K562 (cell line): ENCODE data around the gene ADTRP. TPM values are rescaled to one million over a fixed set of nuclear protein-coding genes. Genes with fewer than 3 reads are reported as not detected.

Experiments
- ATAC-seq: fragments of 200-7000 bp; cut with Tn5 transposase; 3 replicates; pipeline ENCODE4 v1.9.1; 2020; ENCODE audit warnings: moderate library complexity
- BruUV-seq: library from RNA; stranded (reverse); fragments of 400-500 nt; replicated peaks from 2 replicates; lab custom pipeline; 2021; lab: Mats Ljungman, UMichigan
- CTCF ChIA-PET: fragments of 300-600 bp; formaldehyde crosslinking; extraction: SDS; loops from one replicate; lab custom pipeline; 2021; ENCODE audit warnings: low intra/inter-chr PET ratio; lab: Yijun Ruan, JAX
- POLR2A ChIA-PET: fragments of 300-600, 350-650 bp; sonication (Branson Sonifier 250); formaldehyde crosslinking; extraction: SDS; loops from one replicate; lab custom pipeline; 2021; ENCODE audit warnings: antibody characterized with exemption, inconsistent platforms; lab: Yijun Ruan, JAX
- DNase-seq, 4 experiments: peaks; one replicate each; pipeline versions ENCODE4 v3.0.0 to v3.0.0-alpha.2; 2011 to 2018; ENCODE audit warnings: low spot score in 3 of 4, mixed read lengths in 3 of 4; ENCODE audit errors: extremely low read depth in 1 of 4
- FAIRE-seq: peaks from 2 replicates; lab custom pipeline; 2011; peaks lifted over from hg19 to GRCh38; lab: Jason Lieb, UNC
- H2AFZ ChIP-seq: 2 replicates; pipeline ENCODE4 v1.6.0; 2011; ENCODE audit warnings: low read depth, low read length, control low read depth, inconsistent platforms
- H3K27ac ChIP-seq: fragments of 200-600 bp; 3 replicates; pipeline ENCODE4 v1.8.0; 2011; ENCODE audit warnings: low read depth, mild to moderate bottlenecking, control low read depth, inconsistent platforms, low read length, moderate library complexity, mixed read lengths; ENCODE audit errors: extremely low read depth
- H3K27me3 ChIP-seq, 2 experiments: fragments of 300-600 bp in 1 of 2; 2 replicates in 1 of 2; 3 replicates in 1 of 2; pipeline versions ENCODE4 v1.6.0 to v1.8.0; 2011; ENCODE audit warnings: inconsistent platforms in 2 of 2, low read length in 2 of 2, mild to moderate bottlenecking in 1 of 2, mixed read lengths in 1 of 2, moderate library complexity in 1 of 2; ENCODE audit not compliant: control insufficient read depth in 2 of 2, insufficient read depth in 2 of 2
- H3K36me3 ChIP-seq: fragments of 300-600 bp; 3 replicates; pipeline ENCODE4 v1.8.0; 2011; ENCODE audit warnings: mild to moderate bottlenecking, low read length, inconsistent platforms; ENCODE audit not compliant: control insufficient read depth, insufficient read depth
- H3K4me1 ChIP-seq, 2 experiments: fragments of 200-600 bp in 1 of 2; replicated peaks in 1 of 2; 2 replicates in 1 of 2; 3 replicates in 1 of 2; pipeline versions ENCODE4 v1.5.1 to v1.8.0; 2011; ENCODE audit warnings: inconsistent platforms in 2 of 2, low read length in 2 of 2, mild to moderate bottlenecking in 1 of 2, mixed read lengths in 1 of 2, moderate library complexity in 1 of 2; ENCODE audit not compliant: control insufficient read depth in 2 of 2, insufficient read depth in 2 of 2
- H3K4me2 ChIP-seq: 2 replicates; pipeline ENCODE4 v1.6.1; 2011; ENCODE audit warnings: low read length, control low read depth, inconsistent platforms, mixed read lengths; ENCODE audit not compliant: insufficient read depth
- H3K4me3 ChIP-seq: fragments of 200-600 bp; sonication (generic), shearing (Covaris generic); 2 replicates; pipeline ENCODE4 v1.5.1; 2016; ENCODE audit warnings: control low read depth, inconsistent platforms
- H3K79me2 ChIP-seq: fragments of 200-600 bp; 3 replicates; pipeline ENCODE4 v1.8.0; 2011; ENCODE audit warnings: low read length, inconsistent platforms; ENCODE audit not compliant: control insufficient read depth, insufficient read depth
- H3K9ac ChIP-seq, 2 experiments: 2 replicates each; pipeline versions ENCODE4 v1.6.0 to v1.6.1; 2011; ENCODE audit warnings: low read depth in 2 of 2, low read length in 2 of 2, control low read depth in 1 of 2, inconsistent platforms in 1 of 2, mild to moderate bottlenecking in 1 of 2, mixed read lengths in 1 of 2; ENCODE audit not compliant: insufficient read depth in 1 of 2
- H3K9me1 ChIP-seq: one replicate; pipeline ENCODE4 v1.6.0; 2011; ENCODE audit warnings: inconsistent platforms, mild to moderate bottlenecking, low read length, moderate library complexity; ENCODE audit not compliant: control insufficient read depth, insufficient read depth
- H3K9me3 ChIP-seq: replicated peaks from 2 replicates; pipeline ENCODE4 v1.5.1; 2011; ENCODE audit warnings: low read depth, low read length, inconsistent platforms; ENCODE audit not compliant: control insufficient read depth, insufficient read depth
- H4K20me1 ChIP-seq: replicated peaks from 2 replicates; pipeline ENCODE4 v1.6.1; 2011; ENCODE audit warnings: low read length, inconsistent platforms, mixed read lengths; ENCODE audit not compliant: control insufficient read depth, insufficient read depth
- BRD4 ChIP-seq: fragments of 200-600 bp; sonication (generic); IDR thresholded peaks from 2 replicates; pipeline ENCODE4 v1.6.1; 2017; ENCODE audit warnings: inconsistent platforms
- ELK1 ChIP-seq: sonication (generic); formaldehyde crosslinking; IDR thresholded peaks from 2 replicates; pipeline ENCODE4 v1.8.1; 2022; ENCODE audit warnings: missing genetic modification reagents
- HMGN3 ChIP-seq: IDR thresholded peaks from 2 replicates; pipeline ENCODE4 v1.6.1; 2011; ENCODE audit warnings: borderline replicate concordance, low read depth, mild to moderate bottlenecking, mixed read lengths, low read length; ENCODE audit not compliant: insufficient read length; ENCODE audit errors: extremely low read depth
- LEF1 ChIP-seq: fragments of 450-650 bp; IDR thresholded peaks from 2 replicates; pipeline ENCODE4 v1.6.1; 2016; ENCODE audit warnings: mild to moderate bottlenecking
- MNT ChIP-seq, 2 experiments: fragments of 450-650 bp; conservative IDR thresholded peaks; 2 replicates each; pipeline ENCODE4 v1.6.1; 2017; ENCODE audit warnings: mild to moderate bottlenecking in 2 of 2, moderate library complexity in 2 of 2
- MYNN ChIP-seq, 2 experiments: sonication (generic); formaldehyde crosslinking in 1 of 2; IDR thresholded peaks; 2 replicates each; pipeline versions ENCODE4 v1.5.0 to v1.6.1; 2016 to 2020; ENCODE audit warnings: antibody characterized with exemption in 1 of 2, missing genetic modification reagents in 1 of 2
- TEAD1 ChIP-seq, 2 experiments: fragments of 450-650 bp in 1 of 2; sonication (generic) in 1 of 2; formaldehyde crosslinking; IDR thresholded peaks; 2 replicates each; pipeline versions ENCODE4 v1.4.0 to v1.8.0; 2020 to 2022; ENCODE audit warnings: mild to moderate bottlenecking in 2 of 2, missing genetic modification reagents in 1 of 2
- ZEB2 ChIP-seq: fragments of 450-650 bp; IDR thresholded peaks from 2 replicates; pipeline ENCODE4 v1.6.1; 2016
- ZFP30 ChIP-seq: fragments of 250-450 bp; sonication (Bioruptor Pico); IDR thresholded peaks from 2 replicates; pipeline ENCODE4 v1.8.0; 2022; ENCODE audit warnings: moderate library complexity, mild to moderate bottlenecking, inconsistent platforms, borderline replicate concordance
- ZNF384 ChIP-seq: IDR thresholded peaks from 2 replicates; pipeline ENCODE4 v1.6.1; 2012; ENCODE audit warnings: low read depth, low read length, improper control_type of control experiment
- WGBS: fragments of 100-300 bp; shearing (Covaris generic); methylation state at CpG from one replicate; pipeline ENCODE4 v1.1.6; 2016; ENCODE audit warnings: low coverage, mixed read lengths; ENCODE audit not compliant: insufficient coverage; ENCODE audit errors: missing lambda C conversion rate; 5-methylcytosine and 5-hydroxymethylcytosine counted together
- in situ Hi-C: fragments of 300-500 bp; cut with MboI; formaldehyde crosslinking; loops from 4 replicates; pipeline ENCODE4 v1.15.0; 2018; ENCODE audit warnings: inconsistent platforms, mixed read lengths
- intact Hi-C: fragments of 100-400 bp; cut with micrococcal nuclease; formaldehyde crosslinking; loops from 2 replicates; pipeline ENCODE4 v1.14.2; 2022
- polyA plus RNA-seq, 8 experiments: library from polyadenylated mRNA; depleted of rRNA in 4 of 8; stranded (reverse) in 5 of 8; unstranded in 3 of 8; fragments of >200 nt; fragmentation: Nextera tagmentation in 2 of 8; fragmentation: Illumina TruSeq in 1 of 8; extraction: Ambion mirVana in 2 of 8; extraction: Trizol in 1 of 8; gene quantifications; 2 replicates each; pipeline versions ENCODE4 v1.2.1 to v1.2.3, GENCODE V29; 2011 to 2014; ENCODE audit warnings: inconsistent platforms in 1 of 8, missing spikeins in 1 of 8
- total RNA-seq, 7 experiments: library from RNA; depleted of rRNA in 6 of 7; stranded (reverse); fragments of >200 nt in 6 of 7; fragmentation: Illumina TruSeq in 2 of 7; extraction: Trizol in 2 of 7; gene quantifications; 2 replicates each; pipeline versions ENCODE4 v1.2.1 to v1.2.3, GENCODE V29; 2011 to 2021; ENCODE audit warnings: low replicate concordance in 1 of 7
- TF ChIP-seq, protein P1 (sequence below): fragments of 250-450 bp; sonication (Bioruptor Pico); IDR thresholded peaks from 2 replicates; pipeline ENCODE4 v1.5.0; 2021; ENCODE audit warnings: mild to moderate bottlenecking, moderate library complexity
- TF ChIP-seq, protein P2 (sequence below): sonication (generic); formaldehyde crosslinking; IDR thresholded peaks from 2 replicates; pipeline ENCODE4 v1.8.1; 2023; ENCODE audit warnings: mild to moderate bottlenecking, missing genetic modification reagents

The ADTRP gene
- total and polyA plus RNA-seq, 9 of the 15 experiments (the other 6 are each of a cell fraction or from before 2014, with no cell fraction given): 7.4 to 24.0 (median 13.6) TPM

DNA sequence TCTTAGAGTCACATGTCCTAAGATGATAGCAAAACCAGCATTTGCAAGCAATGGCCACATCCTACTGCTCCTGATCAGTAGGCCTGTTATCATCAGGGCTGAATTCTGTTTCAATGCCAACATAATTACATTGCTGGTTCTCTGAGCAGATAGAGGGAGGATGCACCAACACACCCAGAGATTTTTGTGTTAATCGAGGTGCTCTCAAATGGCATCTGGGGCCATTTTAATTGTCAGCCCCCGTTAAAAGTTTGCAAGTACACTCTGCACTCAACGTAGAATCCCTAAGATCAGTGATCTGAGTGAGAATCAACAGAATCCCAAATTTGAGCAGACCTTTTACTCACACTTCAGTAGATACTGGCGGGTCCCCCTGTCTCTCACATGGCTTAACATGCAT is 24.8 kb downstream of the ADTRP start (continued):
- TF ChIP-seq, protein P1, sequence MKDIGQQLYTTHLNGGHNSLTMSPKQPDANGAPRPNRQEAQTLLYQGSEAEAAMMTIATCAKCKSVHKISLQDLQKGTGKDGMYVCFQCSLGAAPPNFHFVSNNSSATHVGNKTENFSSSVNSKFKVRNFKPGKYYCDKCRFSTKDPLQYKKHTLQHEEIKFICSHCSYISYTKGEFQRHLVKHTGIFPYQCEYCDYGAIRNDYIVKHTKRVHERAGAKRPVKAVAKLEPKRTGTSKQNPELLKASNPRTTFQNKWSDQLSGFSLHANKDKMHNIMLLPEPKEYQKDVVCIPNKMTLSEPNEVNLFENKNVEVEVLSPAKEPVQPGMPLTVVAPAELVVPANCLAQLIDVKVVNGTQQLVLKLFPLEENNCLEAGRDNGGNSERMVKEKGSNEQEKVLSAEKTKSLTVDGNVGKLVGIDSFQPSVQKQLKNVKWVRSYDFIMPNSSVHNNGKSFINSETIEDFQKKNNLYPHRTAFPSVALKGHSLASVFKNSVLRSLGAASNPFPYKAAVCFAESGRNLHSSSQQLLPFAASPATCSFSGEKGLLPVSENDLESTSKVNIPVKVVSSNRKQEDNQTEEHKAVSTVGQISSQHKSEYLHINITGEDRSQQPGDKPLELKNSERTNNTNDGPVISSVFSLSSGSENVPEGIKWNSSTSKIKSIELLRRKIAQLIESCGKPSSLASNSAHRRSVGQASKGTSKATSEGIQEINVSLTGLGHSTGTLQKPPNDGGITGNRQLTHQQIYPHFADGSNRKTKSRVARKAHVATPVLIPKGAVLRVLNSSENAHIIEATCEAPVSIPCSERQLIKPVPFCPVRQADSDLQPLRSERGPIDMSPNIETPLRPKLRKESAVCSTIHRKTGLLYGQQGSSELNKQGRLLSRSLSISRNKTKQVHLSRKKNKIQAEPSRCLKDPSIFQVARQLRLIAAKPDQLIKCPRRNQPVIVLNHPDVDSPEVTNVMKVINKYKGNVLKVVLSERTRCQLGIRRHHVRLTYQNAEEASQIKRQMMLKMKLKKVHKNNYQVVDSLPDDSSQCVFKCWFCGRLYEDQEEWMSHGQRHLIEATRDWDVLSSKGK (CRISPR knock-in tag): no peak
- TF ChIP-seq BRD4 (no peak), HMGN3 (no peak)
- TF ChIP-seq, protein P2, sequence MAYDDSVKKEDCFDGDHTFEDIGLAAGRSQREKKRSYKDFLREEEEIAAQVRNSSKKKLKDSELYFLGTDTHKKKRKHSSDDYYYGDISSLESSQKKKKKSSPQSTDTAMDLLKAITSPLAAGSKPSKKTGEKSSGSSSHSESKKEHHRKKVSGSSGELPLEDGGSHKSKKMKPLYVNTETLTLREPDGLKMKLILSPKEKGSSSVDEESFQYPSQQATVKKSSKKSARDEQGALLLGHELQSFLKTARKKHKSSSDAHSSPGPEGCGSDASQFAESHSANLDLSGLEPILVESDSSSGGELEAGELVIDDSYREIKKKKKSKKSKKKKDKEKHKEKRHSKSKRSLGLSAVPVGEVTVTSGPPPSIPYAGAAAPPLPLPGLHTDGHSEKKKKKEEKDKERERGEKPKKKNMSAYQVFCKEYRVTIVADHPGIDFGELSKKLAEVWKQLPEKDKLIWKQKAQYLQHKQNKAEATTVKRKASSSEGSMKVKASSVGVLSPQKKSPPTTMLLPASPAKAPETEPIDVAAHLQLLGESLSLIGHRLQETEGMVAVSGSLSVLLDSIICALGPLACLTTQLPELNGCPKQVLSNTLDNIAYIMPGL (CRISPR knock-in tag): no peak

GRCh38 chr6:11752360-11752759 is 26.2 kb downstream of the ADTRP start:
- 16% methylated on average over 1 of the region's 1 CpG for WGBS
- TF ChIP-seq ZFP30 (CRISPR knock-in tag) (no peak), MYNN (IDR thresholded peaks at IDR 0.05) (no peak), MYNN (CRISPR knock-in tag; IDR thresholded peaks at IDR 0.05) (no peak), LEF1 (no peak), ZEB2 (no peak), TEAD1 (CRISPR knock-in tag; IDR thresholded peaks at IDR 0.05) (no peak), ZNF384 (no peak), ELK1 (CRISPR knock-in tag) (no peak), MNT (conservative IDR thresholded peaks at IDR 0.05) (no peak)

More at GRCh38 chr6:11752360-11752759, 26.2 kb downstream of the ADTRP start:
- Histone ChIP-seq H3K9me3 (no peaks in the 10 kb centered on the region), H3K9ac (no peak overlapping the region), H3K4me1 (no peaks in the 10 kb centered on the region), H3K79me2 (no peaks in the 10 kb centered on the region), H3K4me3 (no peak overlapping the region), H3K27ac (no peak overlapping the region), H3K4me2 (no peak overlapping the region), H3K9me1 (no peaks in the 10 kb centered on the region), H4K20me1 (no peaks in the 10 kb centered on the region), H3K36me3 (no peaks in the 10 kb centered on the region), H2AFZ (no peak overlapping the region), H3K27me3 (no peaks in the 10 kb centered on the region)
- no peak for ATAC-seq
- ChIA-PET POLR2A (interaction anchor here (1.1 to 1.2 kb wide), 2 partner anchors 9 to 26 kb away, joined by 3 read pairs; partner anchors contain the start of gene ADTRP), CTCF (no interaction called here)
- no peak for DNase-seq
- intact Hi-C loops (no loop called here), in situ Hi-C loops (no loop called here)
- BruUV-seq: no TSS peak
- FAIRE-seq: no peak
